Pancreas (tissue), 10 donors: Measurements from ENCODE around the gene LRRC37A. TPM values are rescaled to one million over a fixed set of nuclear protein-coding genes. Genes with fewer than 3 reads are reported as not detected.
A peak's percentile ranks its signal among the peaks of the same experiment; 100 is the strongest.
"Not testable (repeated sequence)": the region's sequence is repeated elsewhere in the genome, so short reads cannot be mapped to it uniquely, and the experiment has no call there.

Experiments
- ATAC-seq, 4 donors: fragments of 200-7000 bp; cut with Tn5 transposase; one replicate each; pipeline versions ENCODE4 v1.8.0 to v1.9.1; 2020; ENCODE audit warnings: mild to moderate bottlenecking in 4 of 4, moderate library complexity in 4 of 4
- DNase-seq, 6 donors: peaks; one replicate each; pipeline ENCODE4 v3.0.0-alpha.2; 2020
- FAIRE-seq: peaks from 2 replicates; lab custom pipeline; 2012; peaks lifted over from hg19 to GRCh38; lab: Jason Lieb, UNC
- H3K27ac ChIP-seq, 4 donors: fragments of 200-600 bp; sonication (generic); 1 replicate in 3 of 4; 2 replicates in 1 of 4; pipeline versions ENCODE4 v1.5.0 to v1.8.0; 2020
- H3K27me3 ChIP-seq, 4 donors: fragments of 200-600 bp; one replicate each; pipeline ENCODE4 v1.8.0; 2021
- H3K36me3 ChIP-seq, 3 donors: fragments of 200-600 bp; sonication (generic) in 1 of 3; one replicate each; pipeline versions ENCODE4 v1.5.0 to v1.8.0; 2020 to 2021
- H3K4me1 ChIP-seq, 3 donors: fragments of 200-600 bp; one replicate each; pipeline ENCODE4 v1.8.0; 2021
- H3K4me3 ChIP-seq, 4 donors: fragments of 200-600 bp; sonication (generic) in 2 of 4; one replicate each; pipeline versions ENCODE4 v1.5.0 to v1.8.0; 2020 to 2021
- H3K9me3 ChIP-seq, 4 donors: fragments of 200-600 bp; one replicate each; pipeline ENCODE4 v1.8.0; 2021
- WGBS, 2 donors: extraction: QIAGEN DNeasy Blood & Tissue Kit; methylation state at CpG; one replicate each; pipeline ENCODE4 v1.1.7; 2013; 5-methylcytosine and 5-hydroxymethylcytosine counted together
- intact Hi-C, 3 donors: fragments of 100-400 bp; cut with DNase I; formaldehyde crosslinking; loops; one replicate each; pipeline versions ENCODE4 v1.11.1 to v1.14.2; 2022
- polyA plus RNA-seq, 2 donors: library from polyadenylated mRNA; stranded (reverse); fragments of 200-250 nt; gene quantifications; one replicate each; pipeline ENCODE4 v1.2.3, GENCODE V29; 2013
- total RNA-seq, 6 donors: library from RNA; stranded (reverse); fragmentation: NEBNext Ultra II Directional in 4 of 6; extraction: Animal tissue kit (Norgen Biotek cat#: 25700) in 4 of 6; gene quantifications; one replicate each; pipeline versions ENCODE4 v1.2.1 to v1.2.4, GENCODE V29; 2021 to 2023
- TF ChIP-seq, protein P1 (sequence below), 4 donors: fragments of 200-600 bp; sonication (generic) in 3 of 4; IDR thresholded peaks; one replicate each; pipeline versions ENCODE4 v1.5.0 to v1.8.0; 2021; ENCODE audit warnings: antibody characterized with exemption in 4 of 4
- donor health status: healthy with polysubstance abuse.
- donor health status: DM: no; HTN: no; CAD: no; lungs with moderate emphysema.
- donor health status: DM: no; HTN: no; CAD: no.
- donor health status: control.
- donor health status: control.
- donor health status: Bipolar disorder and iron deficiency.
- donor health status: DM: yes; HTN: yes; CAD: no.
- donor health status: DM: no; HTN: no; CAD: no.
- donor health status: DM: no; HTN: no; CAD: no.
- donor health status: DM: yes; HTN: yes; CAD: no.

The LRRC37A gene
- total and polyA plus RNA-seq, 8 donors: 0.58 to 2.9 (median 1.4) TPM

DNA sequence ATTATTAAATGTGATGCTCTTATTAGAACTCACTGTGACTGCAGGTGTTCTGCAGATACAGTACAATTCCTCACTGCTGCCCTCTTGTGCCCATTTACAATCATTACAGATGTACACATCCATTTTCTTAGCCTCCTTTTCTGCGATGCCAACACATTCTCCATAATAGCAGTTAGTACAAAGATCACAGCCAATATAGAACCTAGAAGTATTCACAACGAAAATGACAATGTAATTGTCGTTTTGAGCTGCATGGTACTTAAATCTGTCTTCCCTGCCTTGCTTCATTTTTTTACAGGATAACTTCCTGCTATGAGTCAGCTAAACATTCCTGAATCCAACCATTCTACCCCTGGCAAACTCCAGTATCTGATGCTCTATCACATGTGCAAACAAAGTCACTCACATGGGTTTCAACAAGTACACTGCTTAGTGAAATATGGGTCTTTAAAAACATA lies 8.1 kb upstream of the LRRC37A start:
- H3K27ac ChIP-seq: peak overlapping the region in 3 of 4 donors; percentile 28 to 66 (median 65)
- intact Hi-C loops: not testable (repeated sequence)

DNA sequence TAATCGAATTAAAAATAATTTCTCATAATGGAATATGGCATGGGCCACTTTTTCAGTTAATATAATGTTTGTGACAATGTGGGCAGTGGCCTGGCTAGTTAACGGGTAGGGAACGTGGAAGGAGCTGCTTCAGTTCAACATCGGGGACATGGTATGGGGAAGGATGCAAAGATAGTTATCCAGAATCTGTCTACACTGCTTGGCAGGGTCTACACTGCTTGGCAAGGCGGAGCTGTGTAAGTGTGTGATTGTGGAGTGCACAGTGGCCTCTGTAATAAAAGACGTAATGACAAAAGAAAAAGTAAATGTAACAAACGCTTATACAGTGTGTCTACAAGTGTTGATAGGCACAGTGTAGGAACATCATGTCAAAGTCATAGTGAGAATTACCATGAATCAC lies 7.3 kb upstream of the LRRC37A start:
- H3K36me3 ChIP-seq, H3K4me3 ChIP-seq, H3K9me3 ChIP-seq, intact Hi-C loops, H3K27me3 ChIP-seq, H3K4me1 ChIP-seq, ATAC-seq, FAIRE-seq: not testable (repeated sequence)
- DNase-seq: peak in 1 of 6 donors; percentile 9
- WGBS, 2 donors: 77 to 78% methylated on average over 7 of the region's 7 CpGs
- H3K27ac ChIP-seq: peak overlapping the region in 2 of 4 donors; percentile 17 to 65

More for the DNA sequence above, 8.1 kb upstream of the LRRC37A start:
- TF ChIP-seq, protein P1, sequence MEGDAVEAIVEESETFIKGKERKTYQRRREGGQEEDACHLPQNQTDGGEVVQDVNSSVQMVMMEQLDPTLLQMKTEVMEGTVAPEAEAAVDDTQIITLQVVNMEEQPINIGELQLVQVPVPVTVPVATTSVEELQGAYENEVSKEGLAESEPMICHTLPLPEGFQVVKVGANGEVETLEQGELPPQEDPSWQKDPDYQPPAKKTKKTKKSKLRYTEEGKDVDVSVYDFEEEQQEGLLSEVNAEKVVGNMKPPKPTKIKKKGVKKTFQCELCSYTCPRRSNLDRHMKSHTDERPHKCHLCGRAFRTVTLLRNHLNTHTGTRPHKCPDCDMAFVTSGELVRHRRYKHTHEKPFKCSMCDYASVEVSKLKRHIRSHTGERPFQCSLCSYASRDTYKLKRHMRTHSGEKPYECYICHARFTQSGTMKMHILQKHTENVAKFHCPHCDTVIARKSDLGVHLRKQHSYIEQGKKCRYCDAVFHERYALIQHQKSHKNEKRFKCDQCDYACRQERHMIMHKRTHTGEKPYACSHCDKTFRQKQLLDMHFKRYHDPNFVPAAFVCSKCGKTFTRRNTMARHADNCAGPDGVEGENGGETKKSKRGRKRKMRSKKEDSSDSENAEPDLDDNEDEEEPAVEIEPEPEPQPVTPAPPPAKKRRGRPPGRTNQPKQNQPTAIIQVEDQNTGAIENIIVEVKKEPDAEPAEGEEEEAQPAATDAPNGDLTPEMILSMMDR (IDR thresholded peaks at IDR 0.05): peak; percentile 58 to 81 (median 71)
- peak; percentile 87 to 95 (median 94) for ATAC-seq
- peak in 3 of 6 donors; percentile 57 to 76 (median 68) for DNase-seq
- peak; percentile 92 for FAIRE-seq
- H3K27me3 ChIP-seq, H3K36me3 ChIP-seq, H3K4me1 ChIP-seq, H3K9me3 ChIP-seq, H3K4me3 ChIP-seq: not testable (repeated sequence)
- WGBS, 2 donors: 0% methylated on average over 3 of the region's 3 CpGs

DNA sequence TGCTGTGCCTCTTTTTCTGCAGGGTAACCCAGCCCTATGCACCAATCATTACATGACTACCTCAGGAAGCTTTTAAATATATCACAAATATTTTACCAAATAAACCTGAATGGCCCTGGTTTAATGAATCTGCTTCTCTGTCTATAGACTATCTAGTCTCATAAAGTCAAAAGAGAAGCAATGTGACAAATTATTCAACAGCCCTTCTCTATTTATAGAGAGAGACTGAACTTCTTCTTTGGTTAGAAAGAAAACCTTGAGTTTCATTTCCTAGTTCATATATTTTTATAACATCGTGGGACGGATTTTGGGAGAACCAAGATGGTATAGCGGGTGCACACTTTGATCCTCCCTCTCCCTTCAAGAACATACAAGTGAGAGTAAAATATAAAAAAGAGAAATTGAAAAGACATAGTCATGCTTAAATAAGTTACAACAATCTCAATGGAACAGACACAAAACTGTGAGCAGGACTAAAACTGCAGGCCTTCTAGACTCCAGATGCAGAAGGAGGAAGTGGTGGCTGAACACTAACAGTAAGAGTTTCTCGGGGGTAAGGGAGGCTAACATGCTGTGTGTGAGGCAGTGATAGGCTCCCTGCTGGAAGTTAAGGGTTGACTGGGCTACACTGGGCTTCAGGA lies 3.9 kb upstream of the LRRC37A start:
- H3K27me3 ChIP-seq, H3K4me3 ChIP-seq, H3K9me3 ChIP-seq, intact Hi-C loops, H3K36me3 ChIP-seq, H3K27ac ChIP-seq, FAIRE-seq, H3K4me1 ChIP-seq: not testable (repeated sequence)
- 86 to 92% methylated on average over 4 of the region's 4 CpGs for WGBS, 2 donors
- ATAC-seq: peak in 2 of 4 donors; percentile 34 to 51
- peak in 1 of 6 donors; percentile 13 for DNase-seq

DNA sequence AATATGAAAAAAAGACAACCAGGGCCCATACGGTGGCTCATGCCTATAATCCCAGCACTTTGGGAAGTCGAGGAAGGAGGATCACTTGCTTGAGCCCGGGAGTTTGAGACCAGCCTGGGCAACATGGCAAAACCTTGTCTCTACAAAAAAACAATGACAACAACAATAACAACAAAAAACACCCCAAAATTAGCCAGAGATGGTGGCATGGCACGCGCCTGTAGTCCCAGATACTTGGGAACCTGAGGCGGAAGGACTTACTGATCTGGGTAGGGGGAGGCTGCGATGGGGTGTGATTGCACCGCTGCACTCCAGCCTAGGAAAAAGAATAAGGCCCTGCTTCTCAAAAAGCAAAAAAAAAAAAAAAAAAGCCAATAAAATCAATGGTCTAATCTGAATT lies 3.3 kb upstream of the LRRC37A start:
- H3K4me3 ChIP-seq, FAIRE-seq, H3K4me1 ChIP-seq, H3K9me3 ChIP-seq, intact Hi-C loops, ATAC-seq, H3K27ac ChIP-seq, H3K36me3 ChIP-seq, H3K27me3 ChIP-seq: not testable (repeated sequence)
- peak in 1 of 6 donors; percentile 12 for DNase-seq
- WGBS, 2 donors: 88 to 92% methylated on average over 8 of the region's 8 CpGs

DNA sequence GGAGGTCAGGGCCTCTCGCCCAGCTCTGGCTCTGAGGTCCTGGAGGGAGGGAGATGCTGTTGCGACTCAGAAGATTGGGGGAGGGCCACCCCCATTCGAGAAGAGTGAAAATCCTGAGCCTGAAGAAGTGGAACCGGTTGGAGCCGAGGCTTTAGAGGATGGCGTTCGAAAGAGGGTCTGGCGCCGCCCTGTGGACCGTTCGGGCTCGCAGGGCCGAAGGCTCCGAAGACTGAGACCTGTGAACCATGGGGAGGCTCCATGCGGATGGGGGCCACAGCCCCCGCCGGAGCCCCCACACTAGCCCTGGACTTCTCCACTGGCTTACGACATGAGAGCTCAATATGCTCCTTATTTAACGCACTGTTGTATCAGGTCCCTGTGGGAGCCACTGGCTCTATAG lies 46.3 kb downstream of the LRRC37A start:
- intact Hi-C loops, H3K9me3 ChIP-seq, H3K27ac ChIP-seq, H3K27me3 ChIP-seq, H3K4me3 ChIP-seq, DNase-seq, H3K4me1 ChIP-seq, FAIRE-seq, H3K36me3 ChIP-seq: not testable (repeated sequence)
- WGBS, 2 donors: no CpG with 5 or more reads among the region's 19 CpGs
- ATAC-seq: peak in 1 of 4 donors; percentile 51

DNA sequence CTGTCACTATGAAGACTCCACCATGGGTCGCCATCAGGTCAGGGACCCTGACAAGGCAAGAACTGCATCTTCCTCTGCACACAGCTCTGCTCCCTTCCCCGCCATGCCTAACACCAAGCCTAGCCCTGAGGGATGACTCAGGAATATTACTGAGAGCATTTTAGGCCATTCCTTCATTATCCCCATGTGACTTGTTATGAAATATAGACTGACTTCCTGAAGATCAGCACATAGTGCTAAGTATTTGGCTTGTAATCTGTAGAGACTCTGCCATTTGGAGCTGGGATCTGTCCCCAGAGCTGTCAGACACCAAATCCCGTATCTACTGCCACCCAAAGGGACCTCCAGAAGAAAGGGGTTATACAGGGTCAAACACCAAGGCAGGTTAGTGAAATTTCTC lies 47.2 kb downstream of the LRRC37A start:
- H3K27ac ChIP-seq, H3K4me1 ChIP-seq, FAIRE-seq, H3K9me3 ChIP-seq, intact Hi-C loops, H3K4me3 ChIP-seq, H3K27me3 ChIP-seq, H3K36me3 ChIP-seq, DNase-seq: not testable (repeated sequence)
- ATAC-seq: peak in 3 of 4 donors; percentile 42 to 58 (median 57)
- no CpG with 5 or more reads among the region's 3 CpGs for WGBS, 2 donors

DNA sequence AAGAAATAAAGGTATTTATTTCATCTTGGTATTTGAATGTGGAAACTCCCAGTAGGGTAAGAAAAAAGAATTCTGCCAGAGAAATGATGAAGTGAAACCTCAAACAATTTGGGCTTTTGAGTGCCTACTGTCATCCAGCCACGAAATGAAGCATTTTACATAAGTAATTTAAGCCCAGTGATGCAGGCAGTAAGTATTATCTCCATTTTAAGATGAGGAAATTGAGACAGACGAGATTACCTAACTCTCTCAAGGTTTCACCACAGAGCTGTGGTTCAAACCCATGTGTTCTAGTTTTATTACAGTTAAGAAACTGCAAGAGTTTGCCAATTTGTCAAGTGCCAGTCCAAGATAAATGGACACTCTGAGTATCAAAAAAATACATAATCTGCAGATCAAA lies 53.4 kb downstream of the LRRC37A start:
- H3K9me3 ChIP-seq, H3K4me3 ChIP-seq, H3K27ac ChIP-seq, H3K4me1 ChIP-seq, DNase-seq, FAIRE-seq, H3K36me3 ChIP-seq, H3K27me3 ChIP-seq, intact Hi-C loops: not testable (repeated sequence)
- peak in 1 of 4 donors; percentile 24 for ATAC-seq
- WGBS, 2 donors: no CpG with 5 or more reads among the region's 2 CpGs

DNA sequence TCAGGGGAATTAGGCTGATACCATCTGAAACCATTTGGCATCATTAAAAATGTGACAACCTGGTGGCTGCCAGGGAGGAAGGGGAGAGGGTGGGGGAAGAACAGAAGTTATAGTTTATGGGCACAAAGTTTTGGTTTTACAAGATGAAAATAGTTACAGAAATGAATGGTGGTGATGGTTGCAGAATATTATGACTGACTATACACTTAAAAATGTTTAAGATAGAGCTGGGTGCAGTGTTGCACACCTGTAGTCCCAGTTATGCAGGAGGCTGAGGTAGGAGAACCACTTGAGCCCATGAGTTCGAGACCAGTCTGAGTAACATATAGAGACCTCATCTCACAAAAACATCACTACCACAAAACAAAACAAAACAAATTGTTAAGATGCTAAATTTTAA lies 54.1 kb downstream of the LRRC37A start:
- FAIRE-seq, H3K27me3 ChIP-seq, H3K36me3 ChIP-seq, DNase-seq, ATAC-seq, H3K4me1 ChIP-seq, H3K9me3 ChIP-seq, H3K4me3 ChIP-seq, intact Hi-C loops, H3K27ac ChIP-seq: not testable (repeated sequence)
- WGBS, 2 donors: no CpG with 5 or more reads among the region's 1 CpG

DNA sequence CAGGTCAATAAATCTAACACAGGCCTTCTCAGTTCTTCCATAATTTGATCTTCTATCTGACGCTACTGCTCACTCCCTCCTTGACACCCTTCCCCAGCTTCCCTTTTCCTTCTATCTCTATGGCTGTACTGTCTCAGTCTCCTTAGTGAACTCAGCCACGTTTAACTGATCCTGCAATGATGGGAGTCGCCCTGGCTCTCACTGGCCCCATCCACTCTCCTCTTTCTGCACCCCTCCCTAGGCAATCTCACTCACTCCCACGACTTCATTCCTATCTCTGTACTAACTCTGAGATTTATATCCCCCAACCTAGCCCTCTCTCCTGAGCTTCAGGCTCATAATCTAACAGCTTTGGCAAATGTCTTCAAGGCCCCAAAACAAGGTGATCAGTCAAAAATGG lies 58.9 kb downstream of the LRRC37A start:
- H3K9me3 ChIP-seq, H3K4me1 ChIP-seq, FAIRE-seq: not testable (repeated sequence)

DNA sequence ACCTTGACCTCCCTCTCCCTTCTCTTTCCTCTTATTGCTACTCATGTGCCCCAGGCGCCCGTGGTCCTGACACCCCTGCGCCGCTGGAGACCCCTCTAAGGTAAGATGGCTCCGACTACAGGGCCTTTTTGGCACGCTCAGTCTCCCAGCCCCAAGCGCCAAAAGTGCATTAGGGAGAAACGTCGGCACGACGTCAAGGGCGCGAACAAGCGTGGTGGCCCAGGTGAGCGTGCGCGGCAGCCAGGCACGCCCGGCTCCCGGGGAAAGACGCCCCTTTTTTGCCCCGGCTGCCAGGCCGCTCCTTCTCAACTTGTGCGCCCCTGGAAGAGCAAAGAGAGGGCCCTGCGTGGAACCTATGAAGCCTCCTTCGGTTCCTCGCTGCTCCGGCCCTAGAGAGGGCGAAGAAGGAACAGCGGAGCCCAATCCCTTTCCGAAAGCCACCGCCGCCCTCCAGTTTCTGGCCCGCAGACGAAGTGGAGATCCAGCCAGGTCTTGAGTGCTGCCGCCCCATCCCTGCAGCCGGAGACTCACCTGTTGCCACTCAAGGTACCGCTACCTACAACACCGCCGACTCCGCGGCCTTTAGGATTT lies 66.3 kb downstream of the LRRC37A start:
- H3K27ac ChIP-seq, H3K36me3 ChIP-seq, H3K9me3 ChIP-seq, H3K4me1 ChIP-seq, intact Hi-C loops, H3K4me3 ChIP-seq, FAIRE-seq, H3K27me3 ChIP-seq, DNase-seq: not testable (repeated sequence)
- WGBS, 2 donors: no CpG with 5 or more reads among the region's 42 CpGs
- ATAC-seq: peak; percentile 56 to 74 (median 64)

More for the DNA sequence above, 58.9 kb downstream of the LRRC37A start:
- H3K4me3 ChIP-seq, H3K27ac ChIP-seq, H3K27me3 ChIP-seq, DNase-seq, ATAC-seq, intact Hi-C loops, H3K36me3 ChIP-seq: not testable (repeated sequence)
- no CpG with 5 or more reads among the region's 4 CpGs for WGBS, 2 donors

DNA sequence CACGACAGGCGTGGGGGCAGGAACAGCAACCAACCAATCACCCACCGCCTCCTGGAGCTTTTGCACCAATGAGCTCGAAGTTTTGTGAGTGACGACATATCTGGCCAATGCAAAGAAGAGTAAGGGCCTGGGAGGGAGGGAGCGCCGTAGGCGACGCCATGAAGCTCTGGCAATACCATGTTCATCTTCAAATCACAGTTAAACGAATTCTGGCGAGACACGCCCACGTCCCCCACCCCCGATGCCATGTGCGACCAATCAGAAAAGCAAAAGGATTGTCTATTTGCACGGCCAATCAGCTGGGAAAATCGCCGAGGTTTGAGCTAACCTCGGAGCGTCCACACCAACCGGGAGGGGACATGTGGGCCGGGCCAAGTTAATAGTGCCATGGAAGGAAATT lies 66.8 kb downstream of the LRRC37A start, which contains the start of gene ARL17B:
ARL17B (minus strand) TSS at position 12 of the 400 bp plus-strand sequence. CDS start 3,369 bp downstream, outside the sequence.
- H3K36me3 ChIP-seq, H3K9me3 ChIP-seq, H3K27ac ChIP-seq, intact Hi-C loops, H3K27me3 ChIP-seq, H3K4me1 ChIP-seq, H3K4me3 ChIP-seq: not testable (repeated sequence)
- peak; percentile 98 to 100 (median 98) for ATAC-seq
- WGBS, 2 donors: 0% methylated on average over 6 to 13 of the region's 22 CpGs
- FAIRE-seq: peak; percentile 98
- DNase-seq: peak; percentile 59 to 98 (median 89)
